ENCODE measurements around the gene MAN1A1.

- TF ChIP-seq SPI1 (IDR thresholded peaks at IDR 0.05; ENCODE audit: borderline replicate concordance, low read depth) (no peak), CTCF (IDR thresholded peaks at IDR 0.05; ENCODE audit: insufficient read depth, low read length) (no peak)
Observed at GRCh38 chr6:119352001-119352400, 2.4 kb upstream of the MAN1A1 start.

Data from HL-60 (cell line).